ENCODE measurements around the gene PITPNC1.

GRCh38 chr17:67671493-67671892, 294.4 kb downstream of the PITPNC1 start:
- no peak for TF ChIP-seq CTCF (IDR thresholded peaks at IDR 0.05)
- no peak for TF ChIP-seq POLR2AphosphoS5 (IDR thresholded peaks at IDR 0.05; ENCODE audit: insufficient read depth in 1 of 2, low read depth in 1 of 2)
